Measurements from ENCODE around the gene HES2.
"Not testable (repeated sequence)": the region's sequence is repeated elsewhere in the genome, so short reads cannot be mapped to it uniquely, and the experiment has no call there.

The HES2 gene

DNA sequence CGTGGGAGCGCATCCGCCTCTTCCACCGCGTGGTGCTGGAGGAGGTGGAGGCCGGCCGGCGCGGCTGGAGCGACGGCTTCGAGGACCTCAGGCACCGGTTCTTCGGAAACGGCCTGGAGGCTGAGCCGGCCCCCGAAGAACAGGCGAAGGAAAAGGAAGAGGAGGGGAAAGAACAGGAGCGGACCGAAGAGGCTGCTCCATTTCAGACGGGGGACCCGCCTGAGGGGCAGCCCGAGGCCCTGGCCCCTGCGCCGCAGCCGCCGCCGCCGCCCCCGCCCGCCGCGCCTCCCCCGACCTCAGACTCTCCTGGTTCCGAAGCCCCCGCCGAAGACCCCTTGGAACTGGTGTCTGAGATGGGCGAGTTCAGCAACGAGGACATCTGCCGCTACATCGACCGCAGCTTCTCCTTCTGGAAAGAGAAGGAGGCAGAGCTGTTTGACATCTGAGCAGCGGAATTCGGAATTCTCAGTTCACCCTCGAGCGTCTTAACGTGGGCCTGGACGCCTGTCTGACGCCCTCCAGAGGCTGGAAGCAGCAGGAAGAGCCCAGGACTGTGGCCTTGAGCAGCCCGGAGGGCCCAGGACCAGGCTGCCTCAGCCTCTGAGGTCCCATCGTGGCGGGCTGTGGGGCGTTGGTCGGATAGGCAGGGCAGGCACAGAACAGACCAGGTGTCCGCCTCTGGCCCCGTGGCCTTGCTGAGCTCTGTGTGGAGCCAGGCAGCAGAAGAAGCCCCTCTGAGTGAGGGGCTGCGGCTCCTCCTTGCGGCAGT is 36.2 kb upstream of the HES2 start:
- in situ Hi-C loops (cut with MboI; ENCODE audit: low pct_unique_long_range_greater_than_20kb, low sequenced_read_pairs); DNase-seq: not testable (repeated sequence)

DNA sequence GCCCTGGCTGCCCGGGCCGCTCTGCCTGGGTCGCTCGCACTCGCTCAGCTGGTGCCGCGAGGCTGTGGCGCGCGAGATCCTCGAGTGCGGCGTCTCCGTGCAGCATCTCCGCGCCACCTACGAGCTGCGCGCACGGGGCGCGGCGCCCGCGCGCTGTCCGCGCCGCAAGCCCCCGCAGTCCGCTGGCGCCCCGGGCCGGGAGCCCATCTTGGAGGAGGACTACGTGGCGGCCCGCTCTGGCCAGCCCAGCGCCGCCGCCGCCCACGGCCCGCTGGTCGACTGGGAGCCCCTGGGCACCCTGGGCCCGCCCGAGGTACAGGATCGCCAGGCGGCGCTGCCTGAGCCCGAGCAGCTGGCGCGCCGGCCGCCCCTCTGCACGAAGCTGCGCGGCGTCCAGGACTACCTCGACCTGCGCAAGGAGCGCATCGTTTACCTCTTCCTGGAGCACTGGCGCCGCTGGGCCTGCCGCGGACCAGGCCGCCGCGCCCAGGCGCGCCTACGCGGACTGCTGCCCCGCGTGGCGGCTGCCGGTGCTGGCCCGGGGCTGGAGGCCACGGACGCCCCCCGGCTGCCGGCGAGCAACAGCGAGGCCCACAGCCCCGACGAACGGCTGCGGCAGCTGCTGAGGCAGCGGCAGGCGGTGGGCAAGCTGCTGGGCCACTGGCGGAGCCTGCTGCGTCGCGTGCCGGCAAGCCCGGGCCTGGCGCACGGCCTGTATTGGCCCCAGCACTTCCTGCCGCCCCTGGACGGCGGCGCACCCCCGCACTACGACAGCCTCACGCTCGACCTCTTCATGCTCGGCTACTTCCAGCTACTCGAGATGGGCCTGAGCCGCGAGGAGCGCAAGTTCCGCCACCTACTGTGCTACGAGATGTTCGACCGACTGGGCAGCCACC is 35.4 kb upstream of the HES2 start:
- in situ Hi-C loops (cut with MboI; ENCODE audit: low pct_unique_long_range_greater_than_20kb, low sequenced_read_pairs) = no loop called here
- peak; percentile 37 for DNase-seq

DNA sequence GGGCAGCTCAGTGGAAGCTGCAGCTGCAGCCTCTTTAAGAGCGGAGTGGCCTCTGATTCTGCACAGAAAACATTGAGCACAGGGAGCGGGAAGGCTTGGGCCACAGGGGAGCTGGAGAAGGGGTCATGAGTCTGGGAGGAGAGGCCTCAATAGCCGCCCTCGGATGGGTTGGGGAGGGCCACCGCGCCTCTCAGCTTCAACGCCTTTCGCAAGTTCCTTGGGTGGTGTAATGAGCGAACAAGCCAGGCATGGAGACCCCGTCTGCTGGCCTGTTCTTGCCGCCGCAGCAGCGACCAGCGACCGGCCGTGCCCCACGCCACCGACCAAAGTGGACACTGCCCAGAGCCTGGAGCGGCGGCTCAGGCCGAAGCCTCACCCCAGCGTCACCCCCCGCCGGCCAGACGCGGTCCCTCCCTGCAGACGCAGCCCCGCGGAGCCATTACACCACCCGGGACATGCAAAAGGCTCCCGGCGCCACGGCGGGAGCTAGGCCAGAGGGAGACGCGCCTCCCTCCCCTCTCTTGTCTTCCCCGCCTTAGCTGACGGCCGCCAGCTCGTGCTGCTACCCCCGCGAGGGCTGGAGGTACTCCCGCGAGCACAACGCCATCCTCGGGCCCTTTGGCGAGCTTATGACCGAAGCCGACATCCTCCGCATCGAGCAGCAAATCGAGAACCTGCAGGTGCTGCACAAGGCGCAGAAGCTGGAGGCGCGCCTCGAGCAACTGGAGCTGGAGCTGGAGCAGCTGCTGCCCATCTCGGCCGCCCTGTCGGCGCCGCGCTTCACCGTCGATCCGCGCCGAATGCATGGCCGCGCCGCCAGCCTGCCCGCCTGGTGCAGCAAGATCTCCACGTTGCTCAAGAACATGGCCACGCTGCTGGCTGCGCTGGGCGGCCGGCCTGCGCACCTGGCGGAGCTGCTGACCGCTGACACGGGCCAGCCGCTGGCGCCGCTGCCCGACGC is 34.5 kb upstream of the HES2 start:
- in situ Hi-C loops (cut with MboI; ENCODE audit: low pct_unique_long_range_greater_than_20kb, low sequenced_read_pairs); DNase-seq: not testable (repeated sequence)

DNA sequence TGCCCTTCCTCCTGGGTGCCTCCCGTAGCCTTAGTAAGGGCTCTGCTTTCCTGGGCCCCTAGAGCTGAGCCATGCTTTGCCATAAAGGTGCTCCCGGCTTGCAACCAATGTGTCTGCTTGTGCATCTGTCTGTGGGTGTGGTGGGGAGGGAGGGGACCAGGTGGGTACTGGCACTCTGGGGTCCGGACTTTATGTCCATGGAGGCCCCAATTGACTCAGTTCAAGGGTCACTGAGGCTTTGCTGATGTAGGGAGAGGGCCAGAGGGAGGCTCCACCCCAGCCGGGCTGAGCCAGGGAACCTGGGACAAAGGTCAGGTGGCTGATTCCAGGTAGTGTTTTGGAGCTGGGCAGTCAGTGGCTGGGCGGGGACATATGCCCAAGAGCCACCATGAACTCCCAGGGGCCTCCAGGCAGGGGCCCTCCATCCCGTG is 31.2 kb upstream of the HES2 start:
- no peak for DNase-seq
- in situ Hi-C loops (cut with MboI; ENCODE audit: low pct_unique_long_range_greater_than_20kb, low sequenced_read_pairs) = no loop called here

DNA sequence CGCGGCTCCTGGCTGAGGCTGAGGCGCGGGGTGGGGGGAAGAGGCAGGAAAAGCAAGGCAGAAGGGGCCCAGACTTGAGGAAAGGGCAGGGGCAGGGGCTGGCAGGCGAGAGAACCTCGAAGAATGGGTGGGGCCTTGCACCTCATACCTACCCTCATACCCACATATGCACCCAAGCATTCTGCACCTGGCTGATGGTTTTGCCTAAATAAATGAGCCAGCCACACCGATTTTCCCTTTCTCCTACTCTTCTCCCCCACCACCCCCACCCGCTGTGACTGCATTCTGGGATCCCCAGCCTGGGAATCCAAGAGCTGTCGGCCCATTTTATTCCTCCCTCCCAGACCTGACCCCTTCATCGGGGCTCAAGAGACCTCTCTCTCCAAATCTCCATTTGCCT is 30.8 kb upstream of the HES2 start:
- DNase-seq; in situ Hi-C loops (cut with MboI; ENCODE audit: low pct_unique_long_range_greater_than_20kb, low sequenced_read_pairs): not testable (repeated sequence)

DNA sequence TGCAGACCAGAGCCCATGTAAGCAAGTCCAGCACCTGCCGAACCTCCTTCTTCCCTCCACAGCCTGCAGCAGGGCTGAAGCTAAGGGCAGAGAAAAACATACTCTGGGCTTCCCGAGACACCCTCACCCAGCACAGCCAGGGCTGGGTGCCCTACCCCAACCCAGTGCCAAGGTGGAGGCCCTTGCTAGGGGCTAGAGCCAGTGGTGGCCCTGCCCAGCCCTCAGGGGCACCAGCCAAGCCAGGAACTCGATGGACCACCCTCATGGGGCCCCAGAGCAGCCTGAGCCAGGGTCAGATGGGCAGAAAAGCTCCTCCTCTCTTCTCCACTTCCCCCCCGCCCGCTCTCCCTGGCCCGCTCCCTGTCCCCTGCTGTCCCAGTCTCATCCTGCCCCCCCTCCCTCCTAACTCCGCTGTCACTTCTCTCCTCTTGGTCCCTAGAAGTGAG is 30.3 kb upstream of the HES2 start:
- in situ Hi-C loops (cut with MboI; ENCODE audit: low pct_unique_long_range_greater_than_20kb, low sequenced_read_pairs) = no loop called here
- no peak for DNase-seq

DNA sequence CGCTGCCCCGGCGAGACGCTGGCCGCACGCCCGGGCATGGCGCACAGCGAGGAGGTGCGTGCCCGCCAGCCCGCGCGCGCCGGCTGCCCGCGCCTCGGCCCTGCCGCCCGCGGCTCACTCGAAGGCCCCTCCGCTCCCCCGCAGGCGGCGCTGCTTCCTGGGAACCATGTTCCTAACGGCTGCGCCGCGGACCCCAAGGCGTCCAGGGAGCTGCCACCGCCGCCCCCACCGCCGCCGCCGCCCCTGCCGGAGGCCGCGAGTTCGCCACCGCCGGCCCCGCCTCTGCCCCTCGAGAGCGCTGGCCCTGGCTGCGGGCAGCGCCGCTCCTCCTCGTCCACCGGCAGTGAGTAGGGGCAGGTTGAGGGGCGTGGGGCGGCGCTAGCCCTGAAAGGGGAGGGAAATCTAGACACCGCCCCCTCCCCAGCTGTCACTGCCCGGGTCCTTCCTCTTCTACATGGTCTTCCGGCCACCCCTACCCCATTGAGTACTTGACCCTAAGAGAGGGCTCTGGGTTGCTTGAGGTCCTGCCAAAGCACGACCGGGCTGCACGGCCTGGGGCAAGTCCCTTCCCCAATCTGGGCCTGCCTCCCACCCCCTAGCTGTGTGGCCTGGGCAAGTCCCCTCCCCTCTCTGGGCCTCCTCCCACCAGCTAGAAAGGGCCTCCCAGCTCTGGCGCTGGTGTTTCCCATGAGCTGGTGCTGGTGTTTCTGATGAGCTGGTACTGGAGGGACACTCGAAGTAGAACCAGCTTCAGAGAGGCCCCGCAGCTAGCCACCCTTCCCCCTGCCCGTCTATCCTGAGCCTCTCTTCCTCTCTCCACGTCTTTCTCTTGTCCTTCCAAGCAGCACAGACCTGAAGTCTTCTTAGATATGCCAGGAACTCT is 29.3 kb upstream of the HES2 start:
- in situ Hi-C loops (cut with MboI; ENCODE audit: low pct_unique_long_range_greater_than_20kb, low sequenced_read_pairs) = no loop called here
- DNase-seq = no peak

DNA sequence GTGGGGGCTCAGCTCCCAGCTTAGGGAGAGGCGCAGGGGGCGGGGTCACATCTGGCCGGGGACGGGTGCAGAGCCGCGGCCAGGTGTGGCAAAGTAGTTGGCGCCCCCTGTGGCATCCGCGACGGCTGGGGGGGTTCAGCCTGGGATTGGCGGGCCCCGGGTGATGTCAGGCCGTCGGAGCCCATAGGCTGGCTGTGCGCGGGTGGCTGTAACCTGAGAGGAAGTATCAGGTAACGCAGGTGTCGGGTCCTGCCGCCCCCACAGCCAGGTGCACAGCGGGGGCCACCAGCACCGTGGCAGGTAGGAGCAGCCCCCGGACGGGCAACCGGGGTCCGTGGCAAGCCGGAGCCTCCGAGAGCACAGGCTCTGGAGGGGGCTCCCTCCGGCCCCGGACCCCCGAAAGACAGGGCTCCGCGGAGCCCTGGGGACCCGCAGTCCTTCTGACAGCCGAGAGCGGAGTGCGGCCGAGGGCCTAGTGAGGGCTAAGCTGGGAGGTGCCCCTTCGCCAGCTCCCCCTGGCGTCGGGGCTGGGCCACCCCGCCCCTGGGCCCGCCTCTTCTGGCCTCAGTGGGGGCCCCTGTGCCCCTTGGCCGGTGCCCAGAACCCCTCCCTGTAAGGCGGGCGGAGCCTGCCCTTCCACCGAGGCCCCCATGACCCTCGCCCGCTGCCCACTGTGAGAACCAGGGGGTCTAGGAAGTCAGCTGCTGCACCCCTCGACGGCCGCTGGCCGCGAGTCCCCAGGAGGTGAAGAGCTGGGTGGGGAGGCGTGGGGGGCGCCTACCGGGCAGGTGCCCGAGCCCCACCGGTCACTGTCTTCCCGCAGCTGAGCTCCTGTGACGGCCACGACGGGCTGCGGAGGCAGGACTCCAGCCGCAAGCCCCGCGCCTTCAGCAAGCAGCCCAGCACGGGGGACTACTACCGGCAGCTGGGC is 28.4 kb upstream of the HES2 start:
- in situ Hi-C loops (cut with MboI; ENCODE audit: low pct_unique_long_range_greater_than_20kb, low sequenced_read_pairs) = no loop called here
- no peak for DNase-seq

DNA sequence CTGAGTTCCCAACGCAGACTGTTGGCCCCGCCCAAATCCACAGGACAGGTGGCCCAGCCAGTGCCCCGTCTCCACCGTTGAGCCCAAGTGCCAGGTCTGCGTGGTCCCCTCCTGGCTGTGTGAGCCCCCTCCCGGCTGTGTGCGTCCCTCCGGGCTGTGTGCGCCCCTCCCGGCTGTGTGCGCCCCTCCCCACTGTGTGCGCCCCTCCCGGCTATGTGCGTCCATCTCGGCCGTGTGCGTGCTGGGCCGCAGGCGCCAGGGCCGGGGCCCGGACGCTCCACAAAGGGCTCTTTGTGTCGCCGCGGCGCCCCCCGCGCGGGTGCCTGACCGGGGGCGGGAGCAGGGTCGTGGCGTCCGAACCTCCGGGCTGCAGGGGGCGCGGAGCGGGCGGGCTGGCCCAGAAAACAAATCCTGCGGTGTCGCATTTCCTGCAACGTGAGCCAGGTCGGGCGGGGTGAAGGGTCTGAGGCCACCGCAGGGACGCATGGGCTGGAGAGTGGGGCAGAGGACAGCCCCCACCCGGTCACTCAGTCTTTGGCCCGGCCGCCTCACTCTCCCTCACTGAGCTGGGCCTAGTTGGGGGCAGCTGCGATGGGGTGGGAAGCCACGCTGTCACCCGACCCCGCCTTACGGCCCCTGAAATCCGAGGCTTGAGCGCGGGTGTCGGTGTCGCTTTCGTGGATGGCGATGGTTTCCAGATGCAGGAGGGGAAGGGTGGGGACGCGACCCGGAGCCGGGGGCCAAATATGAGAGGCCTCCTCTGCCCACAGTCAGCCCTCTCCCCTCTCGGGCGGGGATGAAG is 27.5 kb upstream of the HES2 start:
- in situ Hi-C loops (cut with MboI; ENCODE audit: low pct_unique_long_range_greater_than_20kb, low sequenced_read_pairs) = no loop called here
- DNase-seq = no peak

DNA sequence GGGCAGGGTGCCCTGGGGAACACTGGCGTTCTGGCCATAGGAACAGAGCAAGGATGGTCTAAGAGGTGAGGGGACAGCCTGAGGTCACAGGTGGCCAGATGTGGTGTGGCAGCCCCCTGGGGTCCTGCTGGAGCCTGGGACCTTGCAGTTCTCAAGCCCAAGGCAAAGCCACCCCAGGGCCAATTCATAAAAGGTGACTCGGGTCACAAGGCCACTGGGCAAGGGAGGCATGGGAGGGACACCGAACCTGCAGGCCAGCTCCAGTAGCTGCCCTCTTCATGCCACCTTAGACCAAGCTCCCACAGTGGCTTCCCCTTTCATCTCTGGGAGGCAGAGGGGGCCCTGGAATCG is 26.9 kb upstream of the HES2 start:
- in situ Hi-C loops (cut with MboI; ENCODE audit: low pct_unique_long_range_greater_than_20kb, low sequenced_read_pairs) = no loop called here
- no peak for DNase-seq

DNA sequence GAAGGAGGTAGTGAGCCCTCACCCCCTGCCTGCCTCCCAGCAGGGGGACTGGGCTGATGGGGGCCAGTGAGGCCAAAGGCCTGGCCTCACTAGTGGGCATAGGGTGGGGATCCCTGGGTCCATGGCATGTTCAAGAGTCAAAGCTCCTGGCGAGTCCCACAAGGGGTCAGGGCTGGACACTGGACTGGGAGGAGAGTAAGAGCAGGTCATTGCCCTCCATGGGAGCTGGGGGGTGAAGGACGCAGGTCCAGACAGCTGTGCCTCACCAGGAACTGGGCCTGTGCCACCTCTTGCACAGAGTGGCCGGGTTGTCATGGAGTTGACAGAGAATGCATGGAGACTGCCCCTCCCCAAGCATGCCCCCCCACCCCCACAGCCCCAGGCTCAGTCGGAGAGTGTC is 26.2 kb upstream of the HES2 start:
- in situ Hi-C loops (cut with MboI; ENCODE audit: low pct_unique_long_range_greater_than_20kb, low sequenced_read_pairs); DNase-seq: not testable (repeated sequence)

DNA sequence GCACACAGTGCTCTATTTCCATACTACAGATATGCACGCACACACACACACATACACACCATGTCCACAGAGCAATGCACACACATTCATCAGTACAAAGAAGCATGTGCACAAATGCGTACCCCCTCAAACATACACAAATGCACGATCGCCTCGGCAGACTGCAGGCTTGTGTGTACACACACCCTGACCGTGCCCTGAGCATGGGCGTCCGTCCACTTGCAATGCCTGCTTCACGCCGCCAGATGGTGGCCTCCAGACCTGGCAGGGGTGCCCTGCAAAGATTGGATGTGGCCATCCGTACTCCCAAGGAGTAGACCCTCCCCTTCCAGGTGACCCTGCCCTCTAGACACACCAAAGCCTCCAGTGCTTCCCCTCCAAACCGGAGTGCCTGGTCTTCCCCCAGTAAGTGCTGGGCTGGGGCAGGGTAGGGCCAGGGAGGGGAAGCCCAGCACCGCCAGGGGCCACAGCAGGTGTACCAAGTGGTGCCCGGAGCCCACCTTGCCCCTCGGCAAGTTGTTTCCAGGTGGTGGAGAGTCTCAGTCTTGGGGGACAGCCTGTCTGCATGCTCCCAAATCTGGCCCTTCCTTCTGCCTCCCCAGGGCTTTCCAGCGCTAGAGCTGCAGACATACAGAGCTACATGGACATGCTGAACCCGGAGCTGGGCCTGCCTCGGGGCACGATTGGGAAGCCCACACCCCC is 25.5 kb upstream of the HES2 start:
- in situ Hi-C loops (cut with MboI; ENCODE audit: low pct_unique_long_range_greater_than_20kb, low sequenced_read_pairs) = no loop called here
- peak; percentile 42 for DNase-seq

DNA sequence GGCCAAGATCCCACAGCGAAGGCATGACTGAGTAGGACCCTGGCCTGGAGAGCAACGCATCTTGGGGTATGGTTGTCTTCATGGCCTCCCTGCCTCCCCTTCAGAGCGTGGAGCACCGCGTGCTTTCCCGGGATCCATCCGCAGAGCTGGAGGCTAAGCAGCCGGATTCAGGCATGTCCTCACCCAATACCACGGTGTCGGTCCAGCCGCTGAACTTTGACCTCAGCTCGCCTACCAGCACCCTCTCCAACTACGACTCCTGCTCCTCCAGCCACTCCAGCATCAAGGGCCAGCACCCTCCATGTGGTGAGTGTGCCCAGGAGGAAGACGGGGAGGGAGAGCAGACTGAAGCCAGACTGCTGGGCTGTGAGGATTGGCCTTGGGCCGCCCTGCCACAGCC is 24.7 kb upstream of the HES2 start:
- DNase-seq = no peak
- in situ Hi-C loops (cut with MboI; ENCODE audit: low pct_unique_long_range_greater_than_20kb, low sequenced_read_pairs) = no loop called here

DNA sequence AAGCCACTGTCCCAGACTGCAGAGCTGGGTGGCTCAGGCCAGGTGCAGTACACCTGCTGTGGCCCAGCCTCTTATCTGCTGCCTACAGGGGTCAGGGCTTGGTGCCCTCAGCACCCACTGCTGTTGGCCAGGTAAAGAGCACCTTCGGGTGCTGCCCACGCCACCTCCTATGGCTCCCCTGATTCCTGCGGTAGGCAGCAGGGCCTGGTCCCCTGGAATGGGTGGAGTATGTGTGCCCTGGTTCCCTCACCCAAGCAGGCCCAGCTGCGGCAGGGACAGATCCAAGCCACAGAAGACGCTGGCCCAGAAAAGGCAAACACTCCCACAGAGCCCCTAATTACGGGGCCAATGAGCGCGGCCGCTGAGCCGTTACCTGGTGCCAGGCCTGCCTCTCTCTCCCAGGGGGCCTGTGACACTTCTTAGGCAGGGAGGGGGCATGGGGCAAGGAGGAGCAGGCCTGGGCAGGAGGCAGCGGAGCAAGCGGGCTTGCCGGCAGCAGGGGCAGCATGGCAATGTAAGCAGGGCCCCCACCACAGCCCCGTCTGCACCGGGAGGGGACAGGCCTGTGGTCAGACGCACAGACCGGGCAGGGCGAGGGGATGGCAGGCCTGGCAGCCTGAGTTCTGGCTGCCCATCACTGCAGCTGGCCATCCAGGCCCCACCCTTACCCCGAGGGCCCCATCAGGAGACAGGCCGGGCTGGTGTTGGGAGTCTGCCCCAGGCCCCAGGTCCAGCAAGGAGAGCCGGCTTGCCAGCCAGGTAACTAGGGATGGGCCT is 23.8 kb upstream of the HES2 start:
- no peak for DNase-seq
- in situ Hi-C loops (cut with MboI; ENCODE audit: low pct_unique_long_range_greater_than_20kb, low sequenced_read_pairs) = no loop called here

DNA sequence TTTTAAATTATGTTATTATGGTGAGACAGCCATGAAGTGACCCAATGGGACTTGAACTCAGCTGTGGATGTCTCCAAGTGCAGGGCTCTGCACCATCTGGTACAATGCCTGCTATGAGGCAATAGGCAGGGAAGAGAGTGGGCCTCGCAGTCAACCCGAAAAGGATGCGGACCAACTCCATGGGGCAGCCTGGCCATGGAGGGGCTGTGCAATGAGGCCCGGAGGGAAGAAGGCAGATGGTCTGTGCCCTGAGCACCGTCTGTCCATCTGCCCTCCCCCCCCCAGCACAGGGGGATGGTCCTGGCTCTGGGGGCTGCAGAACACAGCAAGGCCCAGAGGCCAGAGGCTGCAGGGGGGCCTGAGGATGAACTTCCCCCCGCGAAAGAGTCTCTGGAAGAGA is 21.9 kb upstream of the HES2 start:
- no peak for DNase-seq
- in situ Hi-C loops (cut with MboI; ENCODE audit: low pct_unique_long_range_greater_than_20kb, low sequenced_read_pairs) = no loop called here
